Measurements from ENCODE around the gene UTRN. TPM values are rescaled to one million over a fixed set of nuclear protein-coding genes. Genes with fewer than 3 reads are reported as not detected.

UTRN gene
- total RNA-seq, 1 donor: 318 TPM

- H3K9me3 ChIP-seq (ENCODE audit: low read depth, low read length): no peaks in the 10 kb centered on the region
- H3K4me3 ChIP-seq (ENCODE audit: low read length): no peak overlapping the region
- peaks cover 2% of the 10 kb centered on the region for H3K4me1 ChIP-seq (ENCODE audit: insufficient read depth, low read length)
- no peaks in the 10 kb centered on the region for H3K27me3 ChIP-seq (ENCODE audit: insufficient read depth, low read length)
Observed at GRCh38 chr6:144295981-144296767, 11.0 kb downstream of the UTRN start.

- Histone ChIP-seq H3K4me3 (ENCODE audit: low read length) (no peak overlapping the region), H3K27me3 (ENCODE audit: insufficient read depth, low read length) (no peaks in the 10 kb centered on the region), H3K9me3 (ENCODE audit: low read depth, low read length) (no peaks in the 10 kb centered on the region), H3K4me1 (ENCODE audit: insufficient read depth, low read length) (peaks cover 2% of the 10 kb centered on the region)
Observed at GRCh38 chr6:144296973-144297372, 11.8 kb downstream of the UTRN start.

- peaks cover 4% of the 10 kb centered on the region for H3K4me1 ChIP-seq (ENCODE audit: insufficient read depth, low read length)
- no peaks in the 10 kb centered on the region for H3K9me3 ChIP-seq (ENCODE audit: low read depth, low read length)
Observed at GRCh38 chr6:144297511-144298100, 12.5 kb downstream of the UTRN start.

GRCh38 chr6:144298194-144298593 is 13.1 kb downstream of the UTRN start:
- no peaks in the 10 kb centered on the region for H3K9me3 ChIP-seq (ENCODE audit: low read depth, low read length)

More at GRCh38 chr6:144297511-144298100, 12.5 kb downstream of the UTRN start:
- Histone ChIP-seq H3K4me3 (ENCODE audit: low read length) (no peak overlapping the region), H3K27me3 (ENCODE audit: insufficient read depth, low read length) (no peaks in the 10 kb centered on the region)

GRCh38 chr6:144298916-144299315 is 13.8 kb downstream of the UTRN start:
- Histone ChIP-seq H3K4me3 (ENCODE audit: low read length) (no peak overlapping the region), H3K9me3 (ENCODE audit: low read depth, low read length) (no peaks in the 10 kb centered on the region), H3K4me1 (ENCODE audit: insufficient read depth, low read length) (peaks cover 8% of the 10 kb centered on the region), H3K27me3 (ENCODE audit: insufficient read depth, low read length) (no peaks in the 10 kb centered on the region)

More at GRCh38 chr6:144298194-144298593, 13.1 kb downstream of the UTRN start:
- Histone ChIP-seq H3K27me3 (ENCODE audit: insufficient read depth, low read length) (no peaks in the 10 kb centered on the region), H3K4me1 (ENCODE audit: insufficient read depth, low read length) (peaks cover 8% of the 10 kb centered on the region), H3K4me3 (ENCODE audit: low read length) (no peak overlapping the region)

GRCh38 chr6:144302701-144303372 is 17.7 kb downstream of the UTRN start:
- H3K4me3 ChIP-seq (ENCODE audit: low read length): no peak overlapping the region
- peaks cover 23% of the 10 kb centered on the region for H3K4me1 ChIP-seq (ENCODE audit: insufficient read depth, low read length)
- no peaks in the 10 kb centered on the region for H3K27me3 ChIP-seq (ENCODE audit: insufficient read depth, low read length)
- H3K9me3 ChIP-seq (ENCODE audit: low read depth, low read length): no peaks in the 10 kb centered on the region

GRCh38 chr6:144304223-144304848 is 19.2 kb downstream of the UTRN start:
- Histone ChIP-seq H3K27me3 (ENCODE audit: insufficient read depth, low read length) (no peaks in the 10 kb centered on the region), H3K9me3 (ENCODE audit: low read depth, low read length) (no peaks in the 10 kb centered on the region), H3K4me3 (ENCODE audit: low read length) (no peak overlapping the region), H3K4me1 (ENCODE audit: insufficient read depth, low read length) (peaks cover 20% of the 10 kb centered on the region)

- H3K9me3 ChIP-seq (ENCODE audit: low read depth, low read length): no peaks in the 10 kb centered on the region
- H3K4me3 ChIP-seq (ENCODE audit: low read length): no peak overlapping the region
- no peaks in the 10 kb centered on the region for H3K27me3 ChIP-seq (ENCODE audit: insufficient read depth, low read length)
- H3K4me1 ChIP-seq (ENCODE audit: insufficient read depth, low read length): peaks cover 20% of the 10 kb centered on the region
Observed at GRCh38 chr6:144305567-144305966, 20.4 kb downstream of the UTRN start.

- no peak overlapping the region for H3K4me3 ChIP-seq (ENCODE audit: low read length)
- H3K4me1 ChIP-seq (ENCODE audit: insufficient read depth, low read length): peaks cover 25% of the 10 kb centered on the region
- H3K27me3 ChIP-seq (ENCODE audit: insufficient read depth, low read length): no peaks in the 10 kb centered on the region
- no peaks in the 10 kb centered on the region for H3K9me3 ChIP-seq (ENCODE audit: low read depth, low read length)
Observed at GRCh38 chr6:144305985-144306384, 20.9 kb downstream of the UTRN start.

- Histone ChIP-seq H3K9me3 (ENCODE audit: low read depth, low read length) (no peaks in the 10 kb centered on the region), H3K4me3 (ENCODE audit: low read length) (no peak overlapping the region), H3K4me1 (ENCODE audit: insufficient read depth, low read length) (peaks cover 27% of the 10 kb centered on the region), H3K27me3 (ENCODE audit: insufficient read depth, low read length) (no peaks in the 10 kb centered on the region)
Observed at GRCh38 chr6:144307880-144308279, 22.7 kb downstream of the UTRN start.

GRCh38 chr6:144310765-144311164 is 25.6 kb downstream of the UTRN start:
- no peaks in the 10 kb centered on the region for H3K9me3 ChIP-seq (ENCODE audit: low read depth, low read length)
- no peak overlapping the region for H3K4me3 ChIP-seq (ENCODE audit: low read length)
- H3K4me1 ChIP-seq (ENCODE audit: insufficient read depth, low read length): peaks cover 21% of the 10 kb centered on the region
- H3K27me3 ChIP-seq (ENCODE audit: insufficient read depth, low read length): no peaks in the 10 kb centered on the region

- peaks cover 16% of the 10 kb centered on the region for H3K4me1 ChIP-seq (ENCODE audit: insufficient read depth, low read length)
- H3K27me3 ChIP-seq (ENCODE audit: insufficient read depth, low read length): no peaks in the 10 kb centered on the region
- no peaks in the 10 kb centered on the region for H3K9me3 ChIP-seq (ENCODE audit: low read depth, low read length)
- no peak overlapping the region for H3K4me3 ChIP-seq (ENCODE audit: low read length)
Observed at GRCh38 chr6:144311361-144311760, 26.2 kb downstream of the UTRN start.

- Histone ChIP-seq H3K9me3 (ENCODE audit: low read depth, low read length) (no peaks in the 10 kb centered on the region), H3K4me3 (ENCODE audit: low read length) (no peak overlapping the region), H3K27me3 (ENCODE audit: insufficient read depth, low read length) (no peaks in the 10 kb centered on the region)
Observed at GRCh38 chr6:144314003-144314485, 28.9 kb downstream of the UTRN start.

GRCh38 chr6:144314562-144314961 is 29.4 kb downstream of the UTRN start:
- Histone ChIP-seq H3K4me1 (ENCODE audit: insufficient read depth, low read length) (peaks cover 20% of the 10 kb centered on the region), H3K4me3 (ENCODE audit: low read length) (no peak overlapping the region), H3K9me3 (ENCODE audit: low read depth, low read length) (no peaks in the 10 kb centered on the region), H3K27me3 (ENCODE audit: insufficient read depth, low read length) (no peaks in the 10 kb centered on the region)

More at GRCh38 chr6:144314003-144314485, 28.9 kb downstream of the UTRN start:
- peaks cover 15% of the 10 kb centered on the region for H3K4me1 ChIP-seq (ENCODE audit: insufficient read depth, low read length)
